Tibial nerve (tissue), 4 donors: ENCODE results near the gene ZNF562.

ENCODE experiments used
- EP300 ChIP-seq, 2 donors: sonication (generic); formaldehyde crosslinking; IDR thresholded peaks; one replicate each; pipeline ENCODE4 v1.6.1; 2017; ENCODE audit warnings: antibody characterized with exemption in 2 of 2, mild to moderate bottlenecking in 1 of 2
- POLR2A ChIP-seq, 2 donors: fragments of 450-650 bp; IDR thresholded peaks; one replicate each; pipeline ENCODE4 v1.6.1; 2017; ENCODE audit warnings: antibody characterized with exemption in 2 of 2, mild to moderate bottlenecking in 2 of 2, moderate library complexity in 2 of 2
- TF ChIP-seq, protein P1 (sequence below), 5 experiments: fragments of 200-600 bp in 3 of 5; fragments of 450-650 bp in 2 of 5; sonication (generic) in 3 of 5; IDR thresholded peaks; one replicate each; pipeline ENCODE4 v1.5.1; 2016 to 2019; ENCODE audit warnings: antibody characterized with exemption in 5 of 5, mild to moderate bottlenecking in 3 of 5, moderate library complexity in 2 of 5

- TF ChIP-seq, protein P1, sequence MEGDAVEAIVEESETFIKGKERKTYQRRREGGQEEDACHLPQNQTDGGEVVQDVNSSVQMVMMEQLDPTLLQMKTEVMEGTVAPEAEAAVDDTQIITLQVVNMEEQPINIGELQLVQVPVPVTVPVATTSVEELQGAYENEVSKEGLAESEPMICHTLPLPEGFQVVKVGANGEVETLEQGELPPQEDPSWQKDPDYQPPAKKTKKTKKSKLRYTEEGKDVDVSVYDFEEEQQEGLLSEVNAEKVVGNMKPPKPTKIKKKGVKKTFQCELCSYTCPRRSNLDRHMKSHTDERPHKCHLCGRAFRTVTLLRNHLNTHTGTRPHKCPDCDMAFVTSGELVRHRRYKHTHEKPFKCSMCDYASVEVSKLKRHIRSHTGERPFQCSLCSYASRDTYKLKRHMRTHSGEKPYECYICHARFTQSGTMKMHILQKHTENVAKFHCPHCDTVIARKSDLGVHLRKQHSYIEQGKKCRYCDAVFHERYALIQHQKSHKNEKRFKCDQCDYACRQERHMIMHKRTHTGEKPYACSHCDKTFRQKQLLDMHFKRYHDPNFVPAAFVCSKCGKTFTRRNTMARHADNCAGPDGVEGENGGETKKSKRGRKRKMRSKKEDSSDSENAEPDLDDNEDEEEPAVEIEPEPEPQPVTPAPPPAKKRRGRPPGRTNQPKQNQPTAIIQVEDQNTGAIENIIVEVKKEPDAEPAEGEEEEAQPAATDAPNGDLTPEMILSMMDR (IDR thresholded peaks at IDR 0.05): no peak
- no peak for TF ChIP-seq EP300 (IDR thresholded peaks at IDR 0.05)
- TF ChIP-seq POLR2A (IDR thresholded peaks at IDR 0.05): no peak
Measured at GRCh38 chr19:9620842-9621155, 54.1 kb downstream of the ZNF562 start.
